NOMO-1 (cell line): ENCODE results near the gene GMPR2.

Source experiments
- DNase-seq, 2 experiments: peaks; one replicate each; lab custom pipeline; 2025; ENCODE audit not compliant: unreplicated experiment in 2 of 2; lab: John Stamatoyannopoulos, UW

GMPR2 gene

DNA sequence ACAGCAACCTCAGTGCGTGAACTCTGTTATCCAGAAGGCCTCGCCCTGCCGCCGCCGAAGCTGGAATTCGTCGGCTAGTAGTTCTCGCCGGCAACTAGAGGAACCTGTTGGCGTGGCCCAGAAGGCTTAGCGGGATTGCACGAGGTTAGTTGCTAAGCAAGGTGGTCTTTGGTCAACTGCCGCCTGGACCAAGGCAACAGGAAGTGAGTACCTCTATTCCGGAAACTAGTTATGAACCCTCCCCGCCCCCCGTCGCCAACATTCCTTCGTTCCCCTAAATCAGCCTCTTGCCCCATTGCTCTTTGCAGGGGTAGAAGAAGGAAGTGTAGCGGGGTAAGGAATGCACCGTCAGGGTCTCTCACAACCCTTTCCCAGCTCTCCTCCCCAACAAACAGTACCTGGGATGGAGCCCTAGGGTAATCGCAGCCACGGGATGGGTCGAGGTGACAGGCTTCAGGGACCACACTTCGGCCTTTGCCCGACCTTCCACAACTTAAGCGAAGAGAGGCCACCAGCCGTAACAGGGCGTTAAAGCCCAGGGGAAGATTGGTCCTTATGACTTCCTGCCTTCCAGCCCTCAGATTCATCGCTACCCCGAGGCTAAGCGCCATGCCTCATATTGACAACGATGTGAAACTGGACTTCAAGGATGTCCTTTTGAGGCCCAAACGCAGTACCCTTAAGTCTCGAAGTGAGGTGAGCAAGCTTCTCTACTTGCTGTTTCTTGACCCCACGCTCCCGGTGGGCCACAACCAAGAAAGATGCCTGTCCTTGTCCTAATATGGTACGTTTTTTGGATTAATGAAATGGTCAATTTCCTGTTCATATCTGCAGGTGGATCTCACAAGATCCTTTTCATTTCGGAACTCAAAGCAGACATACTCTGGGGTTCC lies at the start of gene GMPR2:
Gene GMPR2, plus strand, starts transcription at position 285 of the 893 bp plus-strand sequence. Its CDS starts 325 bp downstream, at position 610.
- DNase-seq, result peak in 1 of 2 experiments; percentile 60

DNA sequence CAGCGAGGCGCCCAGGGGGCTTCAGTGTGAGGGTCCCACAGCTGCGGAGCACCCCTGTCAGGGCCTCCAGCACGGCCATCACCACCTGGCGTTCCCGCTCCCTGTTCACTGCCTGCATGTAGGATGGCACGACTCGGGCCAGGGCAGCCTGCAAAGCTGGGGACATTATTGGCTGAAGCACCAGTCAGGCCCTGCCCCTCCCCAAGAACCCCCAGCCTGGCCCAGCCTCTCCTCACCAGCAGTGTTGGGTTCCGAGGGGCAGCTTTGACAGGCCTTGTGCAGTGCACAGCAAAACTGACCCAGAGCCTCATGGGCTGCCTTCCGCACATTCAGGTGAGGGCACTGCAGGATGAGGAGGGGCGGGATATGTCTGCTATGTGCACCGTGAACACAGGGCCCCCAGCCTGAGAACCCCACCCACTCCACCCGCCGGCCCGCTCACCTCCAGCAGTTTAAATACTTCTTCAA lies 49.7 kb upstream of the GMPR2 start:
- DNase-seq, result no peak

DNA sequence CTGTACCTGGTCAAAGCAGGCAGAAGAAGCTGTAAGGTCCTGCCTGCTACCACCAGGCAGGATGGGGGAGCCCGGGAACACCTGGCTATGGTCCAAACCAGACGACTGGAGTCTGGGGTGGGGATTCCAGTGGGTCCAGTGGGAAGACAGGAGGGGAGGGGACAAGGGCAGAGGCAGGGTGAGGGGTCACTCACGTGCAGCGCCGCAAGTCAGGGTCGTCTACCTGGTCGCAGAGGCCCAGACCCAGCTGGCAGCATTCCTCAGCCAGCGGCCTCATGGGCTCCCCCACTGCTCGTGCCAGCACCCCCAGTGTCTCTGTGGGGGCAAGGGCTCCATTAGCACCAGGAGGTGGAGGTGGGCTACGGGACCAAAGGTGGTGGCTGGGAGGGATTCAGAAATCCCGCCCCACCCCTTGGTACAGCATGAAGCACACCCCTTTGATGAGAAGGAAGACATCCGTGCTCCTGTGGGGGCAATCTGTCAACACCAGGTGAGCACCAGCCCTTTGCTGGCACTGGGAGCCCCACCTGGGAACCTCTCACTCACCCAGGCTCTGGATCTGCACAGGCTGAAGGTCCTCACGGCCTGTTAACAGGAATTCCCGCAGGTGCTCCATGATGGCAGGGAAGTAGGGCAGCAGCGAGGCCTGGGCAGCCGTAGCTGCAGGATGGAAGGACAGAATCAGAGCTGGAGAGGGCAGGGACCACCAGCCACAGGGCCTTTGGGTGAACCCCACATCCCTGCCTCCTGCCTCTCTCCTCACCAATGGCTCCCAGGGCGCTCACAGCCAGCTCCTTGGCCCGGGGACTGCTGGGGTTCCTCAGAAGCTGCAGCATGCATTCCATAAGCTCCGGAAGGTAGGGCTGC lies 48.4 kb upstream of the GMPR2 start:
- no peak for DNase-seq

DNA sequence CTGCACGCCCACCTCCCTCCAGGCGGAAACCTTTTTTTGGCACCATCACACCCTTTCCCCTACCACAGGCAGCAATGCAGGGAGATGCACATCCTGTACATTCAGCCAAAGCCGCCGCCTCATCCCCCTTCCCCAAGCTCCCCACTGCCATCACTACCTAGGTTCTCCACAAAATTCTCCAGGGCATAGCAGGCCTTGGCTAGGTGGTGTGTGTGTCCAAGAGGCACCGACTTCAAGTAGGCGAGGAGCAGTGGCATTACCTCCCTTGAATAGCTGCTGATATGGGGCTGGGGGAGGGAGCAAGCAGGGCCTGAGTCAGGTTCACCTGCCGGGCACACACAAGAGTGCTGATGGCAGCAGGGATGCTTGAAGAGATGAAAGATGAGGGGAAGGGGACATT lies 47.7 kb upstream of the GMPR2 start:
- no peak for DNase-seq

DNA sequence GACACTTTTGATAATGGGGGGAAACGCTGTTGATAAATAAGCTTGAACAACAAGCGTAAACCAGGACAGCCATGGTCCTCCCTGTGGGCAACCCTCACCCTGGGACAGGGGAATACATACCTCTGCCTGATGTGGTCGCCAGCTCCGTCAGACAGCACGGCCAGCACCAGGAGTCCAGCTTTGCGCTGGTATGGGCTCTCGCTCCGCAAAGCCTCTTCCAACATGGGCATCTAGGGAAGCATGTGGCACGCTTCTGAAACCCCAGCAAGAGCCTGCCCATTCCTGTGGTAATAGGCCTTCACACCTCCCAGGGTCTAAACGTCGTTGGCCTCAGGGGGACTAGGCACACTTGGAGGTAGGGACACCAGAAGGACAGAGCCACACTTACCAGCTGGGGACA lies 47.0 kb upstream of the GMPR2 start:
- DNase-seq, result no peak

DNA sequence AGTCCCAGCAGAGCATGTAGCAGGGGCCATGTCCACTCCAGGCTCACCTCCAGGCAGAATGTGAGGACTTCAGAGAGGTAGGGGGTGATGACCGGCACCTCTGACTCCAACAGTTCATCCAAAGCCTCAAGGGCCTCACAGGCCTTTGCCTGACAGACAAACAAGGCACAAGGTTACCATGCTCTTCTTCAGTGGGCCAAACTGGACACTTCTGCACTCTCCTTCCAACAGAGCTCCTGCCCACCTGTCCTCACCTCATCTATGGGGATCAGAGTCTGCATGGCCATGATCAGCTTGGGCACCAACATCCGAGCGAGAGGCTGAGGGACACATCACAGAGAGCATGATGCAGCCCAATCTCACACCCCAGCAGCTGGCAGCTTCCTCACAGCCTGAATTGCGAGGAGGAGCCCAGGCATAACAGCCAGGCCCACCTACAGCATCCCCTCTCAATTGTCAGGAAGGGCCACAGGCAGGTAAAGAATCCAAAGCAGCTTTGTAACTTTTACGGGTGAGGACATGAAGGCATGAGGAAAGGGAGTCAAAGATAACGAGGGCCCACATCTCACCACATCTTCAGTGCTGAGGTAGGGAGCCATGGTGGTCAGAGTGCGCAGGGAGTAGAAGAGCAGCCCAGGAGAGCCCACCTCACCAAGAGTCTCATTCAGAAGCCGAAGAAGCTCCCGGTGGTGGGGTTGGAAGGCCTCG lies 45.7 kb upstream of the GMPR2 start:
- no peak for DNase-seq

DNA sequence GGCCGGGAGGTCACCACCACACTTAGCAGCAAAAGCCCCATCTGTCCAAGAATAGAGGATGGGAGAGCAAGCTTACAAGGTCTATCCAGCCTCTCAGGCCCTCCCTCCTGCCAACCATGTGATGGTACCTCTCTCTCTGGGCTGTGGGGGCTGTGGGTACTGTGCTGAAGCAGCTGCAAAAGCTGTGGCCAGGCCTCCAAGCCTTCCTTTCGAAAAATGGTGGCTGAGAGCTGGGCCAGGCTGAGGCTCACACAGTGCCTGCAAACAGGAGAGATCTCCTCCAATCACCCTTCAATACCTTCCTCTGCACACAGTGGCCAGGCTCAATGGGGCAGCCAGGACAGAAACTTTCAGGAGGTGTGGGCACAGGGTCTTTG lies 45.2 kb upstream of the GMPR2 start:
- DNase-seq, result no peak

DNA sequence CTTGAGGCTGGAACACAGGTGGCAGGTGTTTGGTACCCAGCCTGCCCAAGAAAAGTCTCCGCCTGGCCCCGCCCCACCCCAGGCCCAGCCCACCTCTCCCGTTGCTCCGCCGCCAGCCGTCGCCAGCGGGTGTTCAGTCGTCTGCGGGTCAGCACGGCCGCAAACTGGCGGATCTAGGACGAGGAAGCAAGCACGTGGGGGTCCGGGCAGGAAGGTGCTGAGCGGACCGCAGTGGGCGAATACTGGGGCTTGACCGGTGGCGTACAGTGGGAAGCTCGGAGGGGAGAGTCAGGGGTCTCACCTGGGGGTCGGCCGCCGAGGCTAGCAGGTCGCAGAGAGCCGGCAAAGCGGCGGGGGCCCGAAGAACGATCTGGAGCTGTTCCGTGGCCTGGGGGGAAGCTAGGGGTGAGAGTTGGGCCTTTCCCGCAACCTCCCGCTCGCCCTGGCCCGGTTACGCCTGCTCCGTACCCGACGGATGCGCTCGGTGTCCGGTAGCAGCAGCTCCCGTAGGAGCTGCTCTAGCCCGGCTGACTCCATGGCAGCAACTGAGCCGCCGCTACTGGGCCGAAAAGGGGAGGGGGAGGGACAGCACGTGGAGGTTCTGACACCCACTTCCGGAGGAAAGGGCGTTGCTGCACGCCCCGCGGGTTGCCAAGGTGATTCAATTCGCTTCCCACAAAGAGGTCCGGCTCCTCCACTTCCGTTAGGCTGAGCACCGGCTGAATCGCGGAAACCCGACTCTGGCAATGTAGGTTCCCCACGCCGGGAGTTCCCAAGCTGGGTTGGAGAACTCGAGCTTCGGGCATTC lies 44.3 kb upstream of the GMPR2 start, which contains the start of gene IPO4:
Gene IPO4, minus strand, starts transcription at position 566 of the 808 bp plus-strand sequence. Its CDS starts 29 bp downstream, at position 537.
- DNase-seq, result peak; percentile 94 to 95

DNA sequence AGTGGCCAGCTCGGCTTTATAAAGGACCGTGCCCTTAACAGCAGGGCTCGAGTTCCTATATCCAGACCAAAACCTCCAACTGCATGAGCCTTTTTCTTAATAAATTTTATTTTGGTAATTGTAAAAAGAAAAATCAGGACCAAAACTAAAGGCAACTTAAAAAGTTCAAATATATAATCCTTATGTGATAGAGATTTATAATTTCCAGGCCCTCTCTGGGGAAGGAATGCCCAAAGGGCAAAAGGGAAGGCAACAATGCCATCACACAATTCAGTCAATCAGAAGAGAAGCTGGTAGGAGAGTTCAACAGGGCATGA lies 43.7 kb upstream of the GMPR2 start:
- no peak for DNase-seq

DNA sequence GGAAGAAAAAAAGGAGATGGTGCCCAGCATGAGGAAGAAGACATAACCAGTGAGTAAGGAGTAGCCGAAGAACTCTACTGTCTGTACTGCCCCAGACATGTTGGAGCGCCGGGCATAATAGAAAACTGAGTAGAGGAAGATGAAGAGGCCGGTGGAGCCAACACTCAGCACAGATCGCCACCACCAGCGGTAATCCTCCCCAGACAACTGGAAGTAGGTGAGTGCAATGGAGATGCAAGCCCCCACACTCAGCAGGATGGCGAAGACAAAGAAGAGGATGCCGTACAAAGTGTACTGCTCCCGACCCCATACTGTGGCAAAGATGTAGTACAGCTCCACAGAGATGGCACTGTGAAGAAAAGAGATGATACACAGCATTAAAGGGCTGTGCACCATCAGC lies 43.3 kb upstream of the GMPR2 start:
- no peak for DNase-seq

DNA sequence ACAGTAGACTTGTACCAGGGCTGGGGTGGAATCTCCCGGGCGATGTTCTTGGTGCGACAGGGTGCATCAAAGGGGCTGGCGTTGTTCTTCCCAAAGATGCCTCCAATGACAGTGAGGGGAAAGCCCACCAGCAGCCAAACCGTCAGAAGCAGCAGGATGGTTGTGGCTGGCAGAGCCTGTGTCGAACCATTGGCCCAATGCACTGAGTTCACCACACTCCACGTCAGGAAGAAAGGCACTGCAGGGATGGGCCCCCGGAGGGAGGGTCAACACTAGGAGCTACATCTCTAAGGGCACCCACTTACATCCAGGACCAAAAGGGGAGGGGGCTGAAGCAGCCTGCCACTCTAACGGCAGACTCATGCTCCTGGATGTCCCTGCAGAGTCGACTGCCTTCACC lies 42.3 kb upstream of the GMPR2 start:
- no peak for DNase-seq

DNA sequence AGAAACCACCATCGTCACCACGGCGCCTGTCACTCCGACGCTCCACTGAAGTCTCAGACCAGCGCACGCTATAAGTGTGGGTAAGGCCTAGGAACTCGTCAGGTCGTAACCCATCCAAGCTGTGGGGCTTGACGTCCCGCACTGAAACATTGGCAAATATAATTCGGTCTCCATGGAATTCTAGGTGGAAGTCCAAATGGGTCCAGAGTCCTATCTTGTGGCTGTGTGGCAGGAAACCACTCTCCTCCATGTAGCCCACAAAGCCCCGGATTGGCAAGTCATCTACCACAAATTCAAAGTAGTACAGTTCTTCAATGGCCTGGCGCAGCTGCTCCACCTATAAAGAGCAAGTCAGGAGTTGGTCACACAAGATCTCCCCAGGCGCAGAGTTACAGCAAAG lies 39.8 kb upstream of the GMPR2 start:
- no peak for DNase-seq

DNA sequence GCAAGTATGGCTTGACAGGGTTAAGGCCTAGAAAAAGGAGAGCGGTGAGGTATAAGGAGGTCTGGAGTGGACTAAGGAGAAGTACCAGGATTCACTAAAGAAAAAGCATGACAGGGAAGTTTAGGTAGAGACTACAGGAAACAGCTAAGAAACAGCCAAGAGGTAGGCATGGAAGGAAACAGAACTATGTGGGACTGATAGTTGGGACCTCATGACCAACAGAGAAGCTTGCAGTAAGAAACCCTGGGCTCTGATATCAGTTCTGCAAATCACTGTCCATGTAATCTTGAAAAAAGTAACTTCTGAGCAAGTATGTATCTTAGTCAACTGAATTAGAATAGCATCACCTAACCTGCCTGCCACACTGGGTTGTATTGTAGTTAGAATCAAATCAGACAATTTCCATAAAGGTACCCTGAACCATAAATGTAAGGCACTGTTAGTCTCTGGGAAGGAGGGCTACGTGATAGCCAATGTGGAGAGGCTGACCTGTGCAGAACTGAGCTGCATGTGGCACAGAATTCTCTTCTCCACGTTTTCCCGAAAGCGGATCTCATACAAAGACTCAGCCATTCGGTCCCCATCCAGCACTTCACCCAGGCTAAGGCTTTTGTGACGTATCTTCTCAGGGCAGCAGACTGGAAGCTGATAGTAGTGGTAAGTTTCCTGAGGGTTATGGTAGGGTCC lies 38.4 kb upstream of the GMPR2 start:
- DNase-seq, result no peak

DNA sequence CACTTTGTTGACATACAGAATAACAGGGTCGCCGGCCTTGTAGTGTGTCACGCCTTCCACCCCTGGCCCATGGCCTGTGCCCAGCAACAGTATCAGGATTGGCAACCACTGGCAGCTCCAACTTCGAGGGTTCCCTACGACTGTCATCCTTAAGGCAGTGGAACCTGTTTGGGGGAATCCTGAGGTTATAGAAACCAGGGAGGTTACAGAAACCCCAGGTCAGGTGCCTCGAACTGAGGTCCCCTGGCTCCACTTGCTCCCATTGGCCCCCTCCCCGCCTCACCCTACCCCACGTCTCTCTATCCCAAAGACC lies 37.9 kb upstream of the GMPR2 start:
- no peak for DNase-seq

DNA sequence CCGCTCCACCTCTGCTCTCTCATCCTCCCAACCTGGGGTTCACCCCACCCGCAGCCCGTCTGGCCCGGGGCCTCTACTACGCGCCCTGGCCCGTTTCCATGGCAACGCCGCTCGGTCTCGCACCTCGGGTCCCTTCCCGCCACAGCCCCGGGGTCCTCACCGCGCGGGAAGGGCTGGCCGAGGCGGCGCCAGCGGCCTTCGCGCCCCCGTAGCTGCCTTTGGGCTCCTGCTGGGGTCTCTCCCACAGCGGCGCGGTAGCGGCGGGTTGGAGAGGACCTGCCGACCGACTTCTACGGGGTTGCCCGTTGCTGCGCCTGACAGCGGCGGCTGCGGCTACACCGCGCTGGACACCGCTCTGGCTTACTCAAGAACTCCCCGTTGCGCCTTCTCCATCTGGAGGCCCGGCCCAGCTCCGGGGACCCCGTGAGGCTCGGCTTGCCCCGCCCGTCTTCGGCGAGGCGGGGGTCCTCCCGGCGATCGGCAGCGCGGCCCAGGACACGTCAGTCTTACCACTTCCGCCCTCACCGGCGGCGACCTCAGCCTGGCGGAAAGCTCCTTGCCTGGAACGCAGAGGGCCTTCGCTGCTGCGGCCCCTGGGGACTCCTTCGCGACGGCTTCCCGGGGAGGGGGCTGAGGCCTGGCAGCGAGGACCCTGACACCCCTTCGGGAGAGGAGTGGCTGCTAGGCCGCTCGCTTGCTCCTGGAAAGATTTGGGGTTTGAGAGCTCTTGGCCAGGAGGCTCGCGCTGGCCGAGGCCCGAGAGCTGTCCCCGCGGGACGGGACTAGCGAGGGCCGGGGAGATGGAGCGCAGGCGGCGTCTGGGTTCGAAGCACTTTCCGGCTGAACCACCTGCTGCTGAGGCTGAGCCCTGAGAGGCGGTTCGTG lies 37.3 kb upstream of the GMPR2 start, which contains the start of gene TM9SF1:
Gene TM9SF1, minus strand, starts transcription at position 256 of the 885 bp plus-strand sequence. CDS start 422 bp downstream, outside the sequence.
- DNase-seq, result peak; percentile 78 to 80

DNA sequence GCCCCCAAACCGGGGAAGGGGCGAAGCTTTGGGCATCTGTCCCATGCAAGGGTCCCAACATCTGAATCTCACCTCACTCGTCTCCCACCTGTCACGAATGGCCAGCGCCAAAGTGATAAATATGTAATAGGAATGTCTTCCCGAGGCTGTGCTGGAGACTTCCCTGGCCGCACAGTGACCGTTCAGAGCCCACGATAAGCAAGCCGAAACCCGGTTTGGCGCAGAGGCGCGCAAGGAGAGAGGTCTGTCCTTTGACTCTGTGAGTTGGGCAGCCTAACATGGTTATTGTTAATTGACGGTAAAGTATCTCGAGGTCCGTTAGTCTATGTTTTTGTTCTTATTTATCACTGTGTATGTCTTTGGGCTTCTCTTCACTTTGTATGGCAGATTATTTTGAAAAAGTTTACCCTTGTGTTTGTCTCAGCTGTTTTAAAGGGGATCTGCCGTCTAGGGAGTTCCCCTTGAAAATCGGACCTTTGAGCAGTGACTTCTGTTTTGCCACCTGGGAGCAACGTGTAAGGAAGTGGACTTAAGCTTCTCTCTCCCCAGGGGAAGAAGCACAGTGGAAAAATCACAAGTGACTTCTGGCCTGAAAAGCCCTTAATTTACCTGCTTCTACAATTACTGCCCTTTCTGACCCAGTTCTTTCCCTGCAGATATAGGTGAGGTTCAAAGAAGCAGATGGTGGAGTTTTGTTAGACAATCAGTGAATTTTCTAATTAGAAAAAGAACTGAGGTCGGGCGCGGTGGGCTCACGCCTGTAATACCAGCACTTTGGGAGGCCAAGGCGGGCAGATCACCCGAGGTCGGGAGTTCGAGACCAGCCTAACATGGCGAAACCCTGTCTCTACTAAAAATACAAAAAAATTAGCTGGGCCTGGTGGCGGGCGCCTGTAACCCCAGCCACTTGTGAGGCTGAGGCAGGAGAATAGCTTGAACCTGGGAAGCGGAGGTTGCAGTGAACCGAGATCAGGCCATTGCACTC lies 36.4 kb upstream of the GMPR2 start:
- DNase-seq, result peak; percentile 28

DNA sequence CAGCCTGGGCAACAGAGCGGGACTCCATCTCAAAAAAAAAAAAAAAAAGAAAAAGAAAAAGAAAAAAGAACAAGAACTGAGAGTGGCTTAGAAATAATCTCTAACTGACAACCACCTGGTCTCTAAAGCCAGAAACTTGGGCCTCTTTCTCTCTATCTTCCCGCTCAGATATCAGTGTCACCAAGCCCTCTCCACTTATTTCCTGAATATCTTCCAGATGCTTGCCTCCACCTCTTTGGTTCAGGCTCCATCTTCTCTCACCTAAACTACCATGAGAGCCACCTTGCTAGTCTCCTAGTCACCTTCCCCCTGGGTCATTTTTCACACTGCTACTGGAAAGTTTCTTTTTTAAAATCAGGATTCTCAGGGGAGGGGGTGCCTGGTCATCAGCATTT lies 35.7 kb upstream of the GMPR2 start:
- DNase-seq, result no peak
